Measurements from ENCODE around the gene THAP8. TPM values are rescaled to one million over a fixed set of nuclear protein-coding genes. Genes with fewer than 3 reads are reported as not detected.

The THAP8 gene
- total RNA-seq, 1 experiment from 2014 or later = 5.4 TPM

- Mint-ChIP-seq H3K27me3 (ENCODE audit: low read depth) (no peaks in the 10 kb centered on the region; the same call in none of the 2 replicates), H3K4me1 (peaks cover 24 to 32% of the 10 kb centered on the region in 2 experiments), H3K9me3 (no peaks in the 10 kb centered on the region), H3K27ac (peak overlapping the region; percentile 37 to 63 (median 59); a peak in 6 of 7 replicates), H3K4me3 (peak overlapping the region in 1 of 2 experiments; percentile 66; a peak in 2 of 5 replicates), H3K36me3 (ENCODE audit: insufficient read depth in 1 of 3, low read depth in 3 of 3) (peaks cover 0 to under 1% (median 0%) of the 10 kb centered on the region in 3 experiments; a peak in 2 of 7 replicates)
- no peak overlapping the region for H3T11ph ChIP-seq (ENCODE audit: low read length)
- H4K20me1 ChIP-seq (ENCODE audit: control insufficient read depth, insufficient read depth, insufficient read length) = no peaks in the 10 kb centered on the region
- H3K79me1 ChIP-seq (ENCODE audit: insufficient read depth, low read depth, low read length, poor library complexity, severe bottlenecking) = no peaks in the 10 kb centered on the region
- no peak overlapping the region for H4K91ac ChIP-seq (ENCODE audit: insufficient read length, low read depth, low read length)
- no peak overlapping the region for H3K4ac ChIP-seq (ENCODE audit: low read depth, low read length)
- H4K8ac ChIP-seq (replicated peaks; ENCODE audit: insufficient read length, low read depth, low read length) = no peak overlapping the region
- H3K18ac ChIP-seq (ENCODE audit: insufficient read length, low read depth, low read length) = no peak overlapping the region
- H3K4me1 ChIP-seq (ENCODE audit: insufficient read depth, low read length) = peaks cover 4% of the 10 kb centered on the region; the same call in 1 of the 2 replicates
- H3K56ac ChIP-seq (ENCODE audit: insufficient read length, low read depth, low read length) = no peak overlapping the region
- no peak overlapping the region for H2BK15ac ChIP-seq (ENCODE audit: low read depth, low read length)
- no peak overlapping the region for H3K14ac ChIP-seq (ENCODE audit: insufficient read depth, low read length)
- H2AFZ ChIP-seq (ENCODE audit: low read length) = no peak overlapping the region
- H3K23ac ChIP-seq (ENCODE audit: insufficient read length, low read depth, low read length) = no peak overlapping the region
- no peak overlapping the region for H4K5ac ChIP-seq (ENCODE audit: insufficient read length, low read depth, low read length)
- H3K27me3 ChIP-seq (ENCODE audit: insufficient read depth, low read length) = no peaks in the 10 kb centered on the region
- no peak overlapping the region for H2AK5ac ChIP-seq (ENCODE audit: insufficient read length, low read length)
- DNase-seq = peak; percentile 85
- H2BK12ac ChIP-seq (ENCODE audit: insufficient read length, low read depth, low read length) = no peak overlapping the region
- H3K23me2 ChIP-seq (ENCODE audit: insufficient read length, low read depth, low read length, poor library complexity, severe bottlenecking) = peaks cover 10% of the 10 kb centered on the region
- H3K27ac ChIP-seq (ENCODE audit: insufficient read length, low read depth, low read length) = no peak overlapping the region
- H3K4me2 ChIP-seq (ENCODE audit: insufficient read depth, insufficient read length, low read length) = peak overlapping the region; percentile 2
- no peak overlapping the region for H2BK20ac ChIP-seq (ENCODE audit: low read depth, low read length, poor library complexity, severe bottlenecking)
- H2BK5ac ChIP-seq (ENCODE audit: insufficient read length, low read length) = no peak overlapping the region
- no peak overlapping the region for H3K9ac ChIP-seq (ENCODE audit: extremely low read depth, insufficient read length, low read length)
- no peak overlapping the region for H2BK120ac ChIP-seq (ENCODE audit: low read depth, low read length, poor library complexity, severe bottlenecking)
- WGBS (ENCODE audit: extremely low coverage, insufficient read length, low lambda C conversion rate) = no CpG with 5 or more reads among the region's 3 CpGs
- peak; percentile 75 for TF ChIP-seq CTCF (conservative IDR thresholded peaks at IDR 0.05)
- no peaks in the 10 kb centered on the region for H3K9me3 ChIP-seq (ENCODE audit: control insufficient read depth, low read depth, low read length)
- no peaks in the 10 kb centered on the region; the same call in 1 of the 2 replicates for H3K79me2 ChIP-seq (ENCODE audit: insufficient read depth, low read length)
These were observed 2.8 kb downstream of the THAP8 start for GRCh38 chr19:36051236-36051635.
